Measurements from ENCODE around the gene USP32. TPM values are rescaled to one million over a fixed set of nuclear protein-coding genes. Genes with fewer than 3 reads are reported as not detected.
"Not testable (repeated sequence)": the region's sequence is repeated elsewhere in the genome, so short reads cannot be mapped to it uniquely, and the experiment has no call there.

The USP32 gene
- polyA plus RNA-seq, 1 experiment: 23.8 TPM

GRCh38 chr17:60387666-60388065 is 4.3 kb downstream of the USP32 start:
- no peaks in the 10 kb centered on the region for H3K36me3 ChIP-seq (ENCODE audit: control insufficient read depth, insufficient read depth, low read length)
- H3K4me3 ChIP-seq (ENCODE audit: low read depth, low read length): no peak overlapping the region
- no peak for DNase-seq (ENCODE audit: low read depth)
- ChIA-PET POLR2A (no interaction called here), CTCF (no interaction called here)
- TF ChIP-seq CTCF (IDR thresholded peaks at IDR 0.05; ENCODE audit: insufficient read depth, low read depth, low read length): no peak
- H3K27me3 ChIP-seq (ENCODE audit: control insufficient read depth, insufficient read depth, low read length): no peaks in the 10 kb centered on the region

DNA sequence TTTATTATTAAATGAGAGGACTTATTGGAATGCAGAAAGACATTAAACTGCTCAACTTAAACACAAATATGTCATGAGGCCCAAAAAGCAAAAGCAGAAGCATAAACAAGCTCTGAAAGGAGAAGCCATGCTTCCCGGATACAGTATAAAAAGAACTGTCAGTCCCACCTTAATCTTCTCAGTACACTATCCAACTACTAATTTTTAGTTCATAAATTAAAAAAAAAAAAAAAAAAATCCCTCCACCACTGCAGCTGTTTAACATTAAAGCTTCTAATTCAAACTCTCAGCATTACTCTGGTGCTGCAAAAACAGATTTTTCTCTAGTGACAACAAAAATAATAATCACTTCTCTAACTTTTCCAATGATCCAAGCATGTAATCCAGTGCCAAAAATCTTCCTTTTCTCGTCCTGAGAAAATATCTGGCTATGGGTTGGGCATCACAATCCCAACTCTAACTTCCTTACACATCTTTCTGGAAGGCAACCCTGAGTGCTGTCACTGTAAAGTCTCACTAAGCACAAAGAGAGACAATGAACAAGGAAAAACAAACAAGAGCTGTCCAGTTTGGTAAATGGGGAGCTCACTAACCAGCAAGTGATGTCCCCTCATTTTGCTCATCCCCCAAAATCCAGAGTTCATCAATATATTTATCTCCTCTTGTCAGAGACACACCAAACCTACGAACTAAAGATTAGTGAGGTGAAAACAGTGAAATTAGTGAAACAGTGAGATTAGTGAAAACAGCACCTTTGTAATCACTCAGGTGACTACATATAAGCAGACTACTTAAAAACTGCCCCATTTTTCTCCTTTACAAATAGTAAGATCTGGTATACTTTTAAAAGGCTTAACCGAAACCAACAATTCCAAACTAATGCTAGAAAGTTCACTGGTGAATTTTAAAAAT is 5.5 kb downstream of the USP32 start:
- no peaks in the 10 kb centered on the region for H3K27me3 ChIP-seq (ENCODE audit: control insufficient read depth, insufficient read depth, low read length)
- TF ChIP-seq CTCF (IDR thresholded peaks at IDR 0.05; ENCODE audit: insufficient read depth, low read depth, low read length): no peak
- H3K36me3 ChIP-seq (ENCODE audit: control insufficient read depth, insufficient read depth, low read length): peaks cover 2% of the 10 kb centered on the region
- no peak overlapping the region for H3K4me3 ChIP-seq (ENCODE audit: low read depth, low read length)
- no peak for DNase-seq (ENCODE audit: low read depth)
- CTCF ChIA-PET: no interaction called here
- POLR2A ChIA-PET: interaction anchor here (0.6 kb wide), 2 partner anchors 45 to 244 kb away, joined by 3 to 6 read pairs; no protein-coding TSS in a partner anchor

DNA sequence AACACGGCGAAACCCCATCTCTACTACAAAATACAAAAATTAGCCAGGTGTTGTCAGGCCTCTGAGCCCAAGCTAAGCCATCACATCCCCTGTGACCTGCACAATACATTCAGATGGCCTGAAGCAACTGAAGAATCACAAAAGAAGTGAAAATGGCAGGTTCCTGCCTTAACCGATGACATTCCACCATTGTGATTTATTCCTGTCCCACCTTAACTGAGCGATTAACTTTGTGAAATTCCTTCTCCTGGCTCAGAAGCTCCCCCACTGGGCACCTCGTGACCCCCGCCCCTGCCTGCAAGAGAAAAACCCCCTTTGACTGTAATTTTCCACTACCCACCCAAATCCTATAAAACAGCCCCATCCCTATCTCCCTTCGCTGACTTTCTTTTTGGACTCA is 7.0 kb downstream of the USP32 start:
- CTCF ChIA-PET: not testable (repeated sequence)

DNA sequence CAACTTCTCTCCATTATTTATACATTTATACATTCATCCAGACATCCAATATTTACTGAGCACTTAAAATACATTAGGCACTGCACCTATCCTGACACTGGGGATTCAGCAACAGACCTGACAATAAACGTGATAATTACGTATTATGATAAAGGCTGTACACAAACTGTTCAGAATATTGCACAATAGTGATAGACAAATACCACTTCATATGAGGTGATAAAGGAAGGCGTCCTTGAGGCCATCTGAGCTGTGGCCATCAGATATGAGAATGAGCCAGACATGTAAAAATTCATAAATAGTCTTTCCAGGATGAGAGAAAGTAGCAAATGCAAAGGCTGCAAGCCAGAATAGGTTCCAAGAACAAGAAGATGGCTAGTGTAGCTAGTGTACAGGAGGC is 8.6 kb downstream of the USP32 start:
- CTCF ChIA-PET: interaction anchor here (0.6 to 1.4 kb wide), 2 partner anchors 9 to 188 kb away, joined by 3 to 4 read pairs; partner anchors contain the start of gene USP32
- no peak overlapping the region for H3K4me3 ChIP-seq (ENCODE audit: low read depth, low read length)
- no peaks in the 10 kb centered on the region for H3K27me3 ChIP-seq (ENCODE audit: control insufficient read depth, insufficient read depth, low read length)
- TF ChIP-seq CTCF (IDR thresholded peaks at IDR 0.05; ENCODE audit: insufficient read depth, low read depth, low read length): no peak
- POLR2A ChIA-PET: no interaction called here
- DNase-seq (ENCODE audit: low read depth): no peak
- peaks cover 2% of the 10 kb centered on the region for H3K36me3 ChIP-seq (ENCODE audit: control insufficient read depth, insufficient read depth, low read length)

More for the DNA sequence above, 7.0 kb downstream of the USP32 start:
- H3K4me3 ChIP-seq (ENCODE audit: low read depth, low read length); H3K27me3 ChIP-seq (ENCODE audit: control insufficient read depth, insufficient read depth, low read length); POLR2A ChIA-PET; H3K36me3 ChIP-seq (ENCODE audit: control insufficient read depth, insufficient read depth, low read length); DNase-seq (ENCODE audit: low read depth): not testable (repeated sequence)

- DNase-seq (ENCODE audit: low read depth): no peak
- TF ChIP-seq CTCF (IDR thresholded peaks at IDR 0.05; ENCODE audit: insufficient read depth, low read depth, low read length): no peak
- POLR2A ChIA-PET: no interaction called here
Measured at GRCh38 chr17:60381958-60382357, 10.0 kb downstream of the USP32 start.

GRCh38 chr17:60379461-60379860 is 12.5 kb downstream of the USP32 start:
- CTCF ChIA-PET; POLR2A ChIA-PET; H3K4me3 ChIP-seq (ENCODE audit: low read depth, low read length): not testable (repeated sequence)

More at GRCh38 chr17:60381958-60382357, 10.0 kb downstream of the USP32 start:
- H3K36me3 ChIP-seq (ENCODE audit: control insufficient read depth, insufficient read depth, low read length): peaks cover 2% of the 10 kb centered on the region
- CTCF ChIA-PET: no interaction called here
- no peaks in the 10 kb centered on the region for H3K27me3 ChIP-seq (ENCODE audit: control insufficient read depth, insufficient read depth, low read length)
- no peak overlapping the region for H3K4me3 ChIP-seq (ENCODE audit: low read depth, low read length)

DNA sequence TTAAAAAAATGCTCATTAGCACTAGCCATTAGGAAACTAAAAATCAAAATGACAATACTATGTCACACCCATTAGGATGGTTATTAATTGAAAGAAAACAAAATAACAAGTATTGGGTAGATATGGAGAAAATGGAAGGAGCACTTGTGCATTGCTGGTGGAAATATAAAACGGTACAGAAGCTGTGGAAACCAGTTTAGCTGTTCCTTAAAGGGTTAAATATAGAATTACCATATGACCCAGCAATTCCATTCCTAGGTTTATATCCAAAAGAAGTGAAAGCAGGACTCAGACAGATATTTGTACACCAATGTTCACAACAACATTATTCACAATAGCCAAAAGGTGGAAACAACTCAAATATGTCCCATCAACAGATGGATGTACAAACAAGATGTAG is 13.7 kb downstream of the USP32 start:
- H3K27me3 ChIP-seq (ENCODE audit: control insufficient read depth, insufficient read depth, low read length); H3K4me3 ChIP-seq (ENCODE audit: low read depth, low read length); H3K36me3 ChIP-seq (ENCODE audit: control insufficient read depth, insufficient read depth, low read length); DNase-seq (ENCODE audit: low read depth); CTCF ChIA-PET; POLR2A ChIA-PET: not testable (repeated sequence)

More at GRCh38 chr17:60379461-60379860, 12.5 kb downstream of the USP32 start:
- H3K36me3 ChIP-seq (ENCODE audit: control insufficient read depth, insufficient read depth, low read length); H3K27me3 ChIP-seq (ENCODE audit: control insufficient read depth, insufficient read depth, low read length); DNase-seq (ENCODE audit: low read depth): not testable (repeated sequence)
